Activated CD8-positive, alpha-beta memory T cell treated with anti-CD3 and anti-CD28 coated beads for 48 hours (primary cell): ENCODE measurements around the gene NUP188.
"Not testable (repeated sequence)": the region's sequence is repeated elsewhere in the genome, so short reads cannot be mapped to it uniquely, and the experiment has no call there.

Experiments
- DNase-seq, 3 experiments: peaks; one replicate each; pipeline ENCODE4 v3.0.0-alpha.2; 2020; ENCODE audit warnings: low read depth in 2 of 3, low spot score in 2 of 3

Gene NUP188

DNA sequence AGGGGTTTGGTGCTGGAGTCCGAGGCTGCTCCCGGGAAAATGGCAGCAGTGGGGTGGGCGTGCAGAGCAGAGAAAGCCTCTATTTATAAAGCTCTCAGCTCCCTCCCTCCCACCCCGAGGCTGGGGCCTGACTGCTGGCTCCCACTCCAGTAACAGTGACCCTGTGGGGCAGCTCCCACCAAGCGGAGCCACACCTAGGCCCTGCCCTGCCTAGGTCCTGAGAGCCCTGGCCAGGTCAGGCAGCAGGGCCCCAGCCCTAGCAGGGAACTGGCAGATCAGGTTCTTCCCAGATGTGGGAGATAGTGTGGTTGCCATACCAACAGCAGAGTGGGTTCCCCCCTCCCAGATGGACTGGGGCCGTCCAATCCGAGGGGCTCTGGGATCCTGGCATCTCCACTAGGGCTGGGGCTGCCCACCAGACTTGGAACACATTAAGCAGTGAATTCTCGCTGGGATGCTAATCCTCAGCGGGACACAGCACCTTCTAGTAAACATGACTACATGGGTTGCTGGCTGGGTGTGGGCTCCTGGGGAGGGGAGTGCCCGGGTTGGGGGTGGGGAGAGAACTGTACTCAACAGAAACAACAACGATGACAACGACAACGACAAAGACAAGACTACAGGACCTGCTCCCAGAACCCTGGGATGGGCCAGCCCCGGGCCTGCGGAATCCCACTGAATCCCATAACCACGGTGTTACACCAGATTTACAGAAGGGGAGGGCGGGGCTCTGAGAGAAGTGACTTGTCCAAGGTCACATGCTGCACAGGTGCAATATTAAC lies 79.1 kb downstream of the NUP188 start:
- DNase-seq = no peak

DNA sequence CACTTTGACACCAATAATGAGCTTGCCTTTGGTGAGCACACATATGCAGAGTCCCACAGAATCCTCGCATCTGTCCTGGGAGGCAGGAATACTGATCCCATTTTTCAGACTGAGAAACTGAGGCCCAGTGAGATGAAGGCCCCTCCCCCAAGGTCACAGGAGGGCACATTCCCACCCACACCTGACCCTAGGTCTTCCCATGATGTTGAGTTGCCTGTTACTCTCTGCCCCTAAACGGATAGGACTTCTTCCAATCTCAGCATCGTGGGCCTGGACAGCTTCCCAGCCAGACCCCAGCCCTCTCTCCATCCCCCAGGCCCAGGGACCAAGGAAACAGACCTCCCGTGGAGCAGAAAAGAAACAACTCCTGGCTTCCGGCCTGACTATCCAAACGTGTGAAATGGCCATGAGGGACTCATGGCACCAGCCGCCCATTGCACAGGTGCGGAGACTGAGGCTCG lies 79.8 kb downstream of the NUP188 start:
- DNase-seq = no peak

DNA sequence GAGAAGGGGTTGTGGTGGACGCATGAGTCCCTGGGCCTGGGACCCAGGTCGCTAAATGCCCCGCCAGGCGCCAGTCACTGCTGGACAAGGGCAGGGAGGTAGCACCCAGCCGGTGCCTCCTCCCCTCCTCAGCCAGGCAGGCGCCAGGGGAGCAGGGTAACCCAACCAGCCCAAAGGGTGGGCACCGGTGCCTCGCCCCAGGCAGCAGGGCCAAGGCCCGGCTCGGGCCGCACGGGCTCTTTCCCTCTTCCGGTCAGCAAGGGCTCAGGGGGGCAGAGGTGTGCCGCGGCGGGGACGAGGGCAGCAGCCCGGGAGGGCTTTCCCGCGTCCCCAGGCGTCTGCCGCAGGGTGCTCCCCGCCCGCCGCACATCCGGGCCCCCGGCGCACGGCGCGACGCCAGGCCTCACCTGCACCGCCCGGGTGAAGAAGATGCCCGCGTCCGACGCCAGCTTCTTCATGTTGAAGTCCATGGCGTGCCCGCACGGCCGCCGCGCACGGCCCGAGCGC lies 80.2 kb downstream of the NUP188 start:
- peak in 1 of 3 experiments; percentile 54 for DNase-seq

DNA sequence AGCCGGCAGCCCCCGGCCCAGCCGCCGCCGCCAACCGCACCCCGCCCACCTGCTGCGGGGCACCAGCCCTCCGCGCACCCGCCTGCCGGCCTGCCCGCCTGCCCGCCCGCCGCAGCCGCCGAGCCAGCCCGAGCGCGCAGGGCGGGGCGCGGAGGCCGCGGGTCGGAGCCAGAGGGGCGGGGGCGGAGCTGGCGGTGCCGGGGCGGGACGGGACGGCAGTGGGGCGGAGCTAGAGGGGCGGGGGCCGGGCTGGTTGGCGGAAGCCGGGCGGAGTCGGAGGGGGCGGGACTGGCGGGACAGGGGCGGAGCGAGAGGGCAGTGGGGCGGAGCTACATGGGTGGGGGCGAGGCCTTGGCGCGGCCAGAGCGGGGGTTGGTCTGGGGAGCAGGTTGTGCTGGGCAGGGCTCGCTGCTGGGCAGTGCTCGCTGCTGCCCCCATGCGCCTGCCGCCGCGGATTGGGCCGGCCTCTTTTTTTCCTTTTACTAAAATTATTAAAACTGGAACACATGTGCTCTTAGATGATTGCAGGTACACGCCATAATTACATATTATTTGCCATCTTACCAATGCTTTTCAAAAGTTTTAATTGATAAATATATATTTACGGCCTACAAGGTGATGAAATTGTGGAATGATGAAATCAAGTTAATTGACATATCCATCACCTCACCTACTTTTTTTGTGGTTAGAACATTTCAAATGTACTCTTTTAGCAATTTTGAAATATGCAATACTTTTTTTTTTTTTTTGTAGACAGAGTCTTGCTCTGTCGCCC lies 80.9 kb downstream of the NUP188 start, which contains the start of gene SH3GLB2:
Gene SH3GLB2, minus strand, starts transcription at position 140 of the 775 bp plus-strand sequence. CDS start 177 bp downstream, outside the sequence.
- peak; percentile 90 to 98 (median 98) for DNase-seq

DNA sequence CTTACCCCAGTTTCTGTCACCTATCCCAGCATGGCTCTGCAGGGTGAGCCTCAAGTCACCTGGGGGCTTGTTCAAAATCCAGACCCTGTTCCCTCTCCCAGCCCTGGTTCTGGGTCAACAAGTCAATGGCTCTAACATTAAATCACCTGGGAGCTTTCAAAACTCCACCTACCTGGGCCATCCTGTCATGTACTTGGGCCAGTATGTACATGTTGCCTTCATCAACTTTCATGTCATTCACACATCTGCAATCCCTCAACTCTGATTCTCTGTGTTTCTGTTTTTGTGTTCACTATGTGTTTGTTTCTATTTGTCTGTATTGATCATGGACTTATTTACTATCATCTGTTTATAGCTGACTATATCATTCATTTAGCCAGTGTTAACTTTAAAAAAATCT lies 82.7 kb downstream of the NUP188 start:
- no peak for DNase-seq

DNA sequence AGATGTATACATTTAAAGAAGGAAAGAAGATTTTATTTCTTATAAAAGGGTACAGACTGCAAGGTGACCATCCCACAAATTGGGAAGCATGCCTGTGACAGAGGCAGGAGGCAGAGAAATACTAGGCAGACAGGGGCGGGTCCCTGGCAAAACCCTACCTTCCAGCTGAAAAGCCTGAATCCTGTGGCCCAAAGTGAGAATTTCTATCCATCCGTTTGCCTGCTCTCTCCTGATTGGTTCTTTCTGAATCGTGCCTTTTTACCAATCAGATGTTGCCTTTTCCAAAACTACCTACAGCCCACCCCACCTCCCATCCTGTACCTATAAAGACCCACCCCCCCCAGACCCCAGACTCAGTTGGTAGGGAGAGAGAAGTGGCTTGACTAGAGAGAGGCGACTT lies 84.0 kb downstream of the NUP188 start:
- no peak for DNase-seq

DNA sequence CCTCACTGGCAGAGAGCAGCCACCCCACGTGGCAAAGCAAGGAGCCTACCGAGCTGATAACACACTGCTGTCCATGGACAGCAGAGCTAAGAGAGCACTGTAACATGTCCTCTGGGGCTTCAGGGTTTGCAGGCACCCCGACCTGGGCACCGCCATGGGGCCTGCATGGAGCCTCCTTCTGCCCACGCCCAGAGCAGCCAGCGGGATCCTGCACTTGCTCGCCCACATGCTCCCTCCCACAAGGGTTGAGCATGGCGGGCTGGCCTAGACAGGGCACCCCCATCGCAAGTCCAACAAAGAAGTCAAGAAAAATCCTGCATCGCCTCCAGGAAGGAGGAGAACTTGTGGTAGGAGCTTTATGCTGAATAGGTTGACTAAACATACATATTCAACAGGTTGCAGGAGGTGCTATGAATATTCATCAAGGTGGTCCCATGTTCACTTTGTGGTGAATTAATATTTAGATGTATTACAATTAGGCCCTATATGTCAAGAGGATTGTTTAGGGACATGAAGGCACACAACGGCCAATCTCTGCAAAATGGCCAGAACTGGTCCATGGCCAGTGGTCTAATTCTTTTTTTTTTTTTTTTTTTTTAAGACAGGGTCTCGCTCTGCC lies 85.2 kb downstream of the NUP188 start:
- no peak for DNase-seq

DNA sequence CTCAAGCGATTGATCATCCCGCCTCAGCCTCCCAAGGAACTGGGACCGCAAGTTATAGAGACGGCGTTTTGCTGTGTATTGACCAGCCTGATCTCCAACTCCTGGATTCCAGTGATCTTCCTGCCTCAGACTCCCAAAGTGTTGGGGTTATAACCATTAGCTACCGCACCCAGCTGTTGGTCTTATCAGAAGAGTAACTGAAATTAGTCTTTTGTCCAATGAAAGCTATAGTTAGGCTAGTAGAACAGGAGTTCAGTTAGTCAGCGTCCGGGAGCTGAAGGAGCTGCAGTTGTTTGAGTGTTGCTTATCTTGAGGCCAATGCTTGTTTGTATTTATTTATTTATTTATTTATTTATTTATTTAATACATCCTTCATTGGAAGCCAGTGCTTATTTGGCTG lies 85.7 kb downstream of the NUP188 start:
- no peak for DNase-seq

DNA sequence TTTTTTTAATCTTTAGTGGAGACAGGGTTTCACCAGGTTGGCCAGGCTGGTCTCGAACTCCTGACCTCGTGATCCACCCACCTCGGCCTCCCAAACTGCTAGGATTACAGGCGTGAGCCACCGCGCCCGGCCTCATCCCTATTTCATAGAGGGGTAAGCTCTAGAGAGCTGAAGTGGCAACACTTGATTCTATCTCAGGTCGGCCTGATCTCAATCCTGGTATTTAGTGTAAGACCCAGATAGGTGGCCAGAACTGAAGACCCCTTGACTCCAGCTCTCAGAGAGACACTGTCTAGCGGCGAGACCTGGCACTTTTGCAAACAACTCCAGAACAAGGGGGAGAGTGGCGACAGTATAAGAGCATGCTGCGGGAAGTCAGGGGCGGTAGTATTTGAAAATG lies 88.3 kb downstream of the NUP188 start:
- DNase-seq = not testable (repeated sequence)

DNA sequence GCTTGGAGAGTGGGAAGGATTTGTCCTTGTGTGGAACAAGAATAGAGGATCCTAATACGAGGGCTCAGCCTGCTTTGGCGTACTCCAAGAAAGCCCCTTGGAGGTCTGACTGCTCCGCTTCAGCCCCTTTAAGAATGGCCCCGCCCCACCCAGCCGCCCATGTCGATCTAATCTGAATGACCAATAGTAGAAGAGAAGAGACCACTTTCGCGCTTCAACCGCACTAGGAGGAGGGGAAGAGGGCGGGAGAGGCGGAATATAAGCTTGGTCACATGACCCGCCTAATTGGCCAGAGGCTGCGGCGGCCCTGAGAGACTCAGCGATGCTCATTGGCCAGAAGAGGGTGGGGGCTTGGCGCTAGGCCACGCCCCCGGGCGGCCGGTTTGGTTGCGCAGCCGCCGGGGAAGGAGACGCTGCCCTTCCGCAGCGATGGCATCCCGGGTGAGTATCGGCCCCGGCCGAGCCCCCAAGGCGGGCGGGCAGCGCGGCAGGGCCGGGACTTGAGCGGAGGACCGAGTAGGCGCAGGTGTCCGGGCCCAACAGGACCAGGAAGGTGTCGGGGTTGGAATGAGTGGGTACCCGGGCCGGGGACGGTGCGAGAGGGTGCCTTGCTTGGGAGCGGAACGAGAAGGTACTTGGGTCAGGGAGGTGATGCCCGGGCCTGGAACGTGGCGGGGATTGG lies 88.9 kb downstream of the NUP188 start, which contains the start of gene MIGA2:
Gene MIGA2, plus strand, starts transcription at position 386 of the 682 bp plus-strand sequence. CDS start 3,969 bp downstream, outside the sequence.
- DNase-seq = peak; percentile 76 to 92 (median 79)

DNA sequence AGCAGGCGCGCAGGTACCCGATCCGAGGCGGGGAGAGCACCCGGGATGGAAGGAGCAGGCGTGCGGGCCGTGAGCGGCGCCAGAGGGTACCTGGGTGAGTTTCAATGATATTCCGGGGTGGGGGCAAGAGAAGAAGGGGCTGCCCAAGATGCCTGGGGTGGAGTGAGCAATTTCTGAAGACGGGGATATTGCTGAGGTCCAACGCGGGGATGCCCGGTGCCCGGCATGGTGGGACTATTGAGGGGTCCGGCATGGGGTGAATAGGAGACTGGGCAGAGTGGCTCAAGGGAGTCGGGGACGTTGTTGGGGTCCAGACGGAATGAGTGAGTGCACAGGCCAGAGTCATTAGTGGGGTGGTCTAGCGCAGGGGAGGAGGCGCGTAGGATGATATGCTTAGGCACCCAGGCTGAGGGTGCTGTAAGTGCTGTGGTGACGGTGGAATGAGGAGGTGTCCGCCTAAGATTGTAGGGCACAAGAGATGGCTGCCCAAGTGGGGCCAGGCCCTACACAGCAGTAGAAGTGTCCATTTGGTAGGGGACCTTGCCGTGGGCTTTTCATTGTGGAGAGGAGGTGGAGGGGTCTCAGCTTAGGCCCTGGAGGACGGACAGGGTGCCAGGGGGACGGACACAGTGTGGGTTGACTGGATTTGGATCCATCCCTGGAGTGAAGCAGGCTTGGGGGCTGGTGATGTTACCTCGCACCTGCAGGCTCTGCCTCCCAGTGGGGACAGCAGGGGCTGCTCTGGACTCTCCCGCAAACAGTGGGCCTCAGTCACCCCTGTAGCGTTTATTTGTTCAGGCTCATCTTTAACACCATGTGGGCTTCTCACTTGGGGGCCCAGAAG lies 89.6 kb downstream of the NUP188 start:
- no peak for DNase-seq

DNA sequence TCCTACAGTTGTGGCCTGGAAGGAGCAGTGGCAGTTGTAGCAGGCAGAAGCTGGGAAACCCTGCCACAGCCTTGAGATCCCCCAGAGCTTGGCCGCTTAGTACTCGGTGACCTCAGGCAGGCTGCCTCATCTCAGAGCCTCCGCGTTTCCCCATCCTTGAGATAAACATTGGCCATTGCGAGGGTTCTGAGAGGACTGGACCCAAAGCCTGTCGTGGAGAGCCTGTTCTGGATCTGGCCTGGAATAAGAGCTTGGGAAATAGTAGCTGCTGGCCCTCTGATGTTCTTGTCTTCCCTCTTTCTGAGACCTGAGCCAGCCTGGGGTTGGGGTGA lies 90.2 kb downstream of the NUP188 start:
- DNase-seq = no peak

DNA sequence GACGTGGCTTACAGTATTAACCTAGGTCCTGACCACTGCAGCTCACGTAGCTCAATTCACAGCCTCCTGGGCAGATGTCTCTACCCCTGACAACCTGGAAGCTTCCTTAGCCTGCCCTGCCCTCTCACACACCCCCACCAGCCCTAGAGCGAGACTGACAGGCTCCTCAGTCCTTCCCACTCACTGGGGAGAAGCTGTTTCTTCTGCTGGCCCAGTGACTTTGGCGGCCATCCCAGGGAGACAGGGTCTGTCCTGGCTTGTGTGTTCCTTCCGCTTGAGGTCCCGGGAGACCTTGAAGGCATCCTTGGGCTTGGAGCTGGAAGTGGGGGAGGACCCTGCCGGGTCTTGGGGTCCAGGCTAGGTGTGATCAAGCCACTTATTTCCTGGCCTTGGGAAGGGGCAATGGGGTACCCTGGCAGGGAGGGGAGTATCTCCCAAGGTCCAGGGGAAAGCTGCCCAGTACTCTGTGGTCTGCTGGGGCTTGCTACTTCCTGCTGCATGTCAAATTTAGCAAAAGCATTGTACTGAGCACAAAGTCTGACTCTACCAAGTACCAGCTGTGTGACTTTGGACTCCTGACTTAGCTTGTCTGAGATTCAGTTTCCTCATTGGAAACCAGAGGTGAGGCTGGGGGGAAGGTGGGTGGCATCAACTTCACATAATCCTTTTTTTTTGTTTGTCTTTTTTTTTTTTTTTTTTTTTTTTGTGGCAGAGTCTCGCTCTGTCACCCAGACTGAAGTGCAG lies 90.8 kb downstream of the NUP188 start:
- no peak for DNase-seq

DNA sequence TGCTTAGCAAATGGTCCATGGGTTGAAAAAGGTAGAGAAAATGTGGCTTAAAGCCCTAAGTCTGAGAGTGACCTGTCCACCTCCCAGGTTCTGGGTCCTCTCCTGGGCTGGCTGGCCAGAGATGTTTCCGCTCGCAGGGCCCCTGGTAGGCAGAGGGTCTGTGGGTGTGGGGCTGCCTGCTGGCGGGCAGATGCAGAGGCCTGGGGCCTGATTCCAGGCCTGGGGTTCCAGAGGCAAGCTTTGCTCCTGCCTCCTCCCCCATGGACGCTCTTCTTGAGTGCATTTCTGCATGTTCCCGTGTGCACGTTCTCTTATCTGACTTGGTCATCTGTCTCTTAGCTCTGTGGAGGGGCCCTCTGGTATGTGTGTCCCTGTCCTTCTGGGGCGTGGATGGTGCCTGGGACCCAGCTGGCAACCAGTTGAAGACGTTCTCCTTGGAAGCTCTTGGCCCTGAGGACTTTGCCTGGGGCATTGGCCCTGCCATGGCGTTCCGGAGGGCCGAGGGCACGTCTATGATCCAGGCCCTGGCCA lies 92.7 kb downstream of the NUP188 start:
- DNase-seq = no peak

DNA sequence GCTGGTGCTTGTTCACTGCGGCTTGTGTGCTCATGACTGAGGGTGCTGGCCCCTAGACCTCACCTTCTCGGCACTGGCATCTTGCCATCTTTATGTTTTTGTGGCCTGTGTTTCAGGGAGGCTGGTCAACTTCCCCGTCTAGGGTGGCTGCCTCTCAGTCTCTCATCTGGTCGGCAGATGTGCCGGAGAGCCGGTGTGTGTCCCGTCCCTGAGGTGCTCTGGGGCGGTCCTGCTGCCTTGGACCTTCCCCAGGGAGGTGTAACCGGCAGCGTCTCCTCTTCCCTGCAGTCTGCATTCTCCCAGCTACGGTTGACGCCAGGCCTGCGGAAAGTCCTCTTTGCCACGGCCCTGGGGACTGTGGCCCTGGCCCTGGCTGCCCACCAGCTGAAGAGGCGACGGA lies 94.5 kb downstream of the NUP188 start:
- no peak for DNase-seq

DNA sequence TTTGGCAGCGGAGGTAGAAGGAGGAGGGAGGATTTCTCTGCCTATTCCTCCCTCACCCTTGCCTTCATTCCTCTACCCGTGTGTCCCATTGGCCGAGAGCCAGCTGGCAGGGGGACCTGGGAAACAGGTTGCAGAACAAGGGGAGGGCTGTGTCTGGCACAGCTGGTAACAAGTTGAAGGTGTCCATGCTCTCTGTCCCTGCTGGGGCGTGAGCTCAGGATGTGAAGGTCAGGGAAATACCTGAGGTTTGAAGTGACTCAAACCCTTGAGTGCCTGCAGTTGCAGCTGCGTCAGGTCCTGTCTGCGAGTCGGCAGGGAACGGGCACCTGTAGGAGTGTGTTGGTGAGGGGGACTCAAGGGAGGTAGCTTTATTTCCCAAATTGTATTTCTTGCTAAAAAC lies 105.1 kb downstream of the NUP188 start:
- no peak for DNase-seq

DNA sequence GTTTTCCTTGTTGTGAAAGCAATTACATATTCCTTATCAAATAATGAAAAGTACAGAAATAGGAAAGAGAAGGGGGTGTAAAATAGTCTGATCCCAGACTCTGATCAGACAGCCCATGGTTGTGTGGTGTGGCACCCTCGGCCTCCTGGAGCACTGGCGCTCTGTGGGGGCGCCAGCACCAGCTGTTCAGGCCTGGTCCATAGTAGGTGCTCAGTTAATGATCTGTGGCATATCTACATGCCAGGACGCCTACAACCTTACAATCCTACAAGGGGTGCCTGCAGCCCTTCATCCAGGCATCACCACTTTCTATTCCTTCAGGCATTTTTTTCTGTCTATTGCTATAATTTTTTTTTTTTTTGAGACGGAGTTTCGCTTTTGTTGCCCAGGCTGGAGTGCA lies 105.5 kb downstream of the NUP188 start:
- DNase-seq = no peak

DNA sequence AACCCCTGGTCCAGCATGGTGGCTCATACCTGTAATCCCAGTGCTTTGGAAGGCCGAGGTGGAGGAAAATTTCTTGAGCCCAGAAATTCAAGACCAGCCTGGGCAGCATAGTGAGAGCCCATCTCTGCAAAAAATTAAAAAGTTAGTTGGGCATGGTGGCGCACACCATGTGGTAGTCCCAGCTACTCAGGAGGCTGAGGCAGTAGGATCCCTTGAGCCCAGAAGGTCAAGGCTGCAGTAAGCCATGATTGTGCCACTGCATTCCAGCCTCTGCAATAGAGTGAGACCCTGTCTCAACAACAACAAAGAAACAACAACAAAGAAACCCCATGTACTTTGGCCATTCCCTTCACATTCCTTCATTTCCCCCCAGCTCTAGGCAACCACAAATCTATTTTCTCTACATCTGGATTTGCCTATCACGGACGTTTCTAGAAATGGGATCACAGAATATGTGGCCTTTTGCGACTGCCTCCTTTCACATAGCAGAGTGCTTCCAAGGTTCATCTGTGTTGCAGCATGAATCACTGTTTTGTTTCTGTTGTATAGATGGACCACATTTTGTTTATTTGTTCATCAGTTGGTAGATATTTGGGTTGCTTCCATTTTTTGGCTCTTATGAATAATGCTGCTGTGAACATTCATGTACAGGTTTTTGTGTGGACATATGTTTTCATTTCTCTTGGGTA lies 106.8 kb downstream of the NUP188 start:
- no peak for DNase-seq
